HS-5 (cell line): ENCODE results near the gene RERG.
"Not testable (repeated sequence)": the region's sequence is repeated elsewhere in the genome, so short reads cannot be mapped to it uniquely, and the experiment has no call there.

Experiments
- DNase-seq: peaks from one replicate; pipeline ENCODE4 v3.0.0-alpha.2; 2012; ENCODE audit warnings: low read depth

RERG gene, protein sequence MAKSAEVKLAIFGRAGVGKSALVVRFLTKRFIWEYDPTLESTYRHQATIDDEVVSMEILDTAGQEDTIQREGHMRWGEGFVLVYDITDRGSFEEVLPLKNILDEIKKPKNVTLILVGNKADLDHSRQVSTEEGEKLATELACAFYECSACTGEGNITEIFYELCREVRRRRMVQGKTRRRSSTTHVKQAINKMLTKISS

GRCh38 chr12:15220915-15221885 is at the start of gene RERG:
TSS of gene RERG (minus strand) at chr12:15221417. CDS start at chr12:15217489, 3,928 bp downstream.
- no peak for DNase-seq

DNA sequence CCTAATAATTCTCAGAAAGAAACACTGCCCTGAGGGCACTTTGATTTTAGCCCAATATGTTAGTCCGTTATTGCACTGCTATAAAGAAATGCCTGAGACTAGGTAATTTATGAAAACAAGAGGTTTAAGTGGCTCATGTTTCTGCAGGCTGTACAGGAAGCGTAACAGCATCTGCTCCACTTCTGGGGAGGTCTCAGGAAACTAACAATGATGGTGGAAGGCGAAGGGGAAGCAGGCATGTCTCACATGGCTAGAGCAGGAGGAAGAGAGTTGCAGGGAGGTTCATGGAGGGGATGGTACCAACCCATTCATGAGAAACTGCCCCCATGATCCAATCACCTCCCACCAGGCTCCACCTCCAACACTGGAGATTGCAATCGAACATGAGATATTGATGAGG is 49.4 kb upstream of the RERG start:
- no peak for DNase-seq

GRCh38 chr12:15268927-15269552 is 47.8 kb upstream of the RERG start:
- peak; percentile 24 for DNase-seq

GRCh38 chr12:15268309-15268708 is 47.1 kb upstream of the RERG start:
- no peak for DNase-seq

GRCh38 chr12:15265875-15266274 is 44.7 kb upstream of the RERG start:
- no peak for DNase-seq

GRCh38 chr12:15256761-15257160 is 35.5 kb upstream of the RERG start:
- DNase-seq, result no peak

- DNase-seq, result no peak
Observed at GRCh38 chr12:15253990-15254389, 32.8 kb upstream of the RERG start.

DNA sequence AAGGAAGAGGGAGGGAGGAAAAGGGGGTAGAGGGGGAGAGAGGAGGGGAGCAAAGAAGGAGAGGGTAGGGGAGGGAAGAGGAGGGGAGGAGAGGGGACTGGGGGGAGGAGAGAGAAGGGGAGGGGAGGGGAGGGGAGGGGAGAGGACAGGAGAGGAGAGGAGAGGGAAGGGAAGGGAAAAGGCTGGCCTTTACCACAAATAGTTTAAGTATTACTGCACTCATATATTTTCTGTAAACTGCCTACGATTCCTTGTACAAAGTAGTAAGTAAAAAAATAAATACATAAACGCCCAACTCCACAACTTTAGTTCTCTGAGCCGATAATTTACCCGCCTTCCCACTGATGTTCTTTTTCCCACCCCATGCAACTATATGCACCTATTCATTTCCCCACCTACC is 23.7 kb upstream of the RERG start:
- DNase-seq, result no peak

DNA sequence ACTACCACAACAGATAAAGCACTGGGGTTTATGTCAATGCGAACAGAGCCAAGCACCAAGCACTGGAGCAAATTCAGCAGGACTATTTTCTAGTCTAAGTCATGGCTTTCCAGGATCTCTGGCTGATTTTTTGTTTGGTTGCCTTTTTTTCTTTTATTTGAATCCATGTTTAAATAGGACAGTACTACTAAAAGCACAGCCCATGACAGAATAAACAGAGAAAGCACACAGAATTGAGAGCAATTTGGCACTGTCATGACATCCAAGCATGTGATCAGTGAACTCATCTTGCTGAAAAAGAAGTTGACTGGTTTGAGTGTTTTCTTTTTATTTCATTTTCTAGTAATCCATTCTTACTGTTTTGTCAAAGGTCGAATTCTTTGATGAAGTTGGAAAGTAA is 23.1 kb upstream of the RERG start:
- DNase-seq, result no peak

GRCh38 chr12:15243102-15243501 is 21.9 kb upstream of the RERG start:
- no peak for DNase-seq

GRCh38 chr12:15240898-15241297 is 19.7 kb upstream of the RERG start:
- no peak for DNase-seq

DNA sequence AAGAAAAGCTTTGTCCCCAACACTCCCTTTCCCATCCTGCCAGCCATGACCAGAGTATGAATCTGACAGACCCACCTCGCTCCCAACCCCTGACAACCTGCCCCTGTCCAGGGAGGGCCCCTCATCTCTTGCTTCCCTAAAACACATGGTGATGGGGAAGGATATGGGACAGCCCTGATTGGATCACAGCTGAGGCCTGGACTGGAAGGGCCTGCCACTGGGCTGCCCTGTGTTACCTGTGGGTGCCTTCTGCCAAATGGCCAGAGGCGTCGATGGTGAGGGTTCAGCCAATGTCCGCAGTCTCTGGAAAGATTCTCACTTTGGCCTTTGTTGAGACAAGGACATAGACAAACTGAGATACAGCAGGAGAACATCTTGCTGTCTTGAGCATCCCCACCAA is 13.3 kb upstream of the RERG start:
- DNase-seq, result no peak

GRCh38 chr12:15234011-15234410 is 12.8 kb upstream of the RERG start:
- DNase-seq, result no peak

- no peak for DNase-seq
Observed at GRCh38 chr12:15232959-15233358, 11.7 kb upstream of the RERG start.

GRCh38 chr12:15231493-15231892 is 10.3 kb upstream of the RERG start:
- no peak for DNase-seq

GRCh38 chr12:15230751-15231150 is 9.5 kb upstream of the RERG start:
- no peak for DNase-seq

- DNase-seq, result no peak
Observed at GRCh38 chr12:15230137-15230536, 8.9 kb upstream of the RERG start.

DNA sequence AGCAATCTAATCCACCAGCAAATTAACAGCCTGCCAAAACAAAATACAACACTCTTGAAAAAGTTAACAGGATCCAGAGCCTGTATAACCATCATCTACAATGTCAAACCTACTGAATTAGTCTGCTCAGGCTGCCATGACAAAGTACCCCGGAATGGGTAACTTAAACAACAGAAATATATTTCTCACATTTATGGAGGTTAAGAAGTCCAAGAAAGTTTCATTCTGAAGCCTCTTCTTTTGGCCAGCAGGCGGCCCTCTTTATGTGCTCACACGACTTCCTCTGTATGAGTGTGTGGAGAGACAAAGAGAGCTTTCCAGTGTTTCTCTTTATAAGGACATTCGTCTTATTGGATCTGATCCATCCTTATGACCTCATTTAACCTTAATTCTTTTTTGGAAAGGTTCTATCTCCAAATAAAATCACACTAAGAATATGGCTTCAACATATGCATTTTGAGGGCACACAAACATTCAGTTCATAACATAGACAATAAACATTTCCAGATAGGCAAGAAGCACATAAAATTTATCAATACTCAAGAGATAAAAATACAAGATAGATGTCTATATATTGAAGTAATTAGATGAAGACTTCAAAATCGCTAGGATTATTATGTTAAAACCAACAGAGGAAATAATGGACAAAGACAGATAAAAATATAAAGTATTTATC is 5.9 kb upstream of the RERG start:
- DNase-seq, result no peak

GRCh38 chr12:15225863-15226218 is 4.6 kb upstream of the RERG start:
- DNase-seq, result not testable (repeated sequence)

GRCh38 chr12:15225136-15225862 is 4.1 kb upstream of the RERG start:
- no peak for DNase-seq

DNA sequence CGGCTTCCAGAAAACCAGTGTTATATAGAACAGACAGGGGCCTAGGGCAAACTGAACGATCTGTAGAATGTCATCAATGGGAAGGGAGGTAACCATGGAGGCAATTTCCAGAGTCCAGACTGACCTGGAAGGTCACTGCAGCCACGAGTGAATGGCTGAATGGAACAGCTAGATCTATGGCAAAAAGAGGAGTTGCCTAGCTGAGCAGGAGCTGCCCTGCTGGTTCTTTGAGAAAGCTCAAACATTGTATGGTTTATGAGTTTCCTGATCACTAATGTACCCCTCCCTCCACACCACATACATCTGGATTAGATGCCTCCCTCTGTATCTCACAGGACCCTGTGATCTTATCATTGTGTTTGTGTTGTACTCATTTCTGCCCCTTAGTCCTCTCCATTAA is 1.0 kb upstream of the RERG start:
- DNase-seq, result no peak

- no peak for DNase-seq
Observed at GRCh38 chr12:15220451-15220850, 766 bp downstream of the RERG start.
